ENCODE results near the gene TM4SF5.

Gene TM4SF5

GRCh38 chr17:4747847-4748246 lies 23.8 kb upstream of the TM4SF5 start:
- Histone ChIP-seq H3K27me3 (ENCODE audit: low read length) (no peaks in the 10 kb centered on the region), H3K4me2 (ENCODE audit: low read depth, low read length, poor library complexity, severe bottlenecking) (no peak overlapping the region), H4K20me1 (ENCODE audit: low read depth, low read length) (no peaks in the 10 kb centered on the region), H2AFZ (ENCODE audit: low read depth, low read length, severe bottlenecking) (no peak overlapping the region), H3K79me2 (ENCODE audit: insufficient read depth, low read length) (no peaks in the 10 kb centered on the region), H3K9me2 (replicated peaks; ENCODE audit: insufficient read depth, low read length) (no peaks in the 10 kb centered on the region), H3K9me3 (ENCODE audit: insufficient read depth, low read length) (no peaks in the 10 kb centered on the region), H3F3A (ENCODE audit: insufficient read depth) (no peaks in the 10 kb centered on the region), H3K9ac (ENCODE audit: low read length) (no peak overlapping the region), H3K36me3 (ENCODE audit: low read length) (no peaks in the 10 kb centered on the region), H3K27ac (ENCODE audit: low read depth, low read length) (no peak overlapping the region), H3K4me3 (ENCODE audit: insufficient read depth, low read length, poor library complexity, severe bottlenecking) (no peak overlapping the region)
- TF ChIP-seq EZH2phosphoT487 (conservative IDR thresholded peaks at IDR 0.05; ENCODE audit: low read length) (no peak), CTCF (IDR thresholded peaks at IDR 0.05; ENCODE audit: insufficient read depth, low read length, poor library complexity, severe bottlenecking) (no peak)

- no peaks in the 10 kb centered on the region for H3F3A ChIP-seq (ENCODE audit: insufficient read depth)
- no peak overlapping the region for H3K9ac ChIP-seq (ENCODE audit: low read length)
- TF ChIP-seq EZH2phosphoT487 (conservative IDR thresholded peaks at IDR 0.05; ENCODE audit: low read length) (no peak), CTCF (IDR thresholded peaks at IDR 0.05; ENCODE audit: insufficient read depth, low read length, poor library complexity, severe bottlenecking) (no peak)
- no peak overlapping the region for H3K4me3 ChIP-seq (ENCODE audit: insufficient read depth, low read length, poor library complexity, severe bottlenecking)
- H3K9me2 ChIP-seq (replicated peaks; ENCODE audit: insufficient read depth, low read length): no peaks in the 10 kb centered on the region
- no peaks in the 10 kb centered on the region for H3K9me3 ChIP-seq (ENCODE audit: insufficient read depth, low read length)
- H2AFZ ChIP-seq (ENCODE audit: low read depth, low read length, severe bottlenecking): no peak overlapping the region
- H4K20me1 ChIP-seq (ENCODE audit: low read depth, low read length): no peaks in the 10 kb centered on the region
- H3K27ac ChIP-seq (ENCODE audit: low read depth, low read length): no peak overlapping the region
- no peaks in the 10 kb centered on the region for H3K36me3 ChIP-seq (ENCODE audit: low read length)
- no peak overlapping the region for H3K4me2 ChIP-seq (ENCODE audit: low read depth, low read length, poor library complexity, severe bottlenecking)
- H3K79me2 ChIP-seq (ENCODE audit: insufficient read depth, low read length): no peaks in the 10 kb centered on the region
- H3K27me3 ChIP-seq (ENCODE audit: low read length): no peaks in the 10 kb centered on the region
Measured at GRCh38 chr17:4748686-4749085, 23.0 kb upstream of the TM4SF5 start.

GRCh38 chr17:4750606-4751005 lies 21.1 kb upstream of the TM4SF5 start:
- Histone ChIP-seq H3K9me2 (replicated peaks; ENCODE audit: insufficient read depth, low read length) (no peaks in the 10 kb centered on the region), H3K27ac (ENCODE audit: low read depth, low read length) (no peak overlapping the region), H3K9me3 (ENCODE audit: insufficient read depth, low read length) (no peaks in the 10 kb centered on the region), H4K20me1 (ENCODE audit: low read depth, low read length) (no peaks in the 10 kb centered on the region), H2AFZ (ENCODE audit: low read depth, low read length, severe bottlenecking) (no peak overlapping the region), H3K36me3 (ENCODE audit: low read length) (no peaks in the 10 kb centered on the region), H3K9ac (ENCODE audit: low read length) (no peak overlapping the region), H3K27me3 (ENCODE audit: low read length) (no peaks in the 10 kb centered on the region), H3K79me2 (ENCODE audit: insufficient read depth, low read length) (no peaks in the 10 kb centered on the region), H3K4me3 (ENCODE audit: insufficient read depth, low read length, poor library complexity, severe bottlenecking) (no peak overlapping the region), H3K4me2 (ENCODE audit: low read depth, low read length, poor library complexity, severe bottlenecking) (no peak overlapping the region), H3F3A (ENCODE audit: insufficient read depth) (no peaks in the 10 kb centered on the region)
- TF ChIP-seq EZH2phosphoT487 (conservative IDR thresholded peaks at IDR 0.05; ENCODE audit: low read length): no peak
- TF ChIP-seq CTCF (IDR thresholded peaks at IDR 0.05; ENCODE audit: insufficient read depth, low read length, poor library complexity, severe bottlenecking): no peak
